Spinal cord (tissue), 10 donors: ENCODE results near the gene ECM1. TPM values are rescaled to one million over a fixed set of nuclear protein-coding genes. Genes with fewer than 3 reads are reported as not detected.

Experiments used
- DNase-seq, 6 donors: peaks; one replicate each; pipeline versions ENCODE4 v3.0.0 to v3.0.0-alpha.2; 2013 to 2015; ENCODE audit warnings: low spot score in 6 of 6, low read depth in 4 of 6
- H3K27ac ChIP-seq: one replicate; pipeline ENCODE4 v1.5.1; 2013; ENCODE audit warnings: low read depth, low read length, control low read depth
- H3K27me3 ChIP-seq: one replicate; pipeline ENCODE4 v1.6.1; 2013; ENCODE audit warnings: low read length; ENCODE audit not compliant: control insufficient read depth, insufficient read depth
- H3K36me3 ChIP-seq: one replicate; pipeline ENCODE4 v1.6.1; 2013; ENCODE audit warnings: low read length; ENCODE audit not compliant: control insufficient read depth, insufficient read depth
- H3K4me1 ChIP-seq: one replicate; pipeline ENCODE4 v1.6.1; 2013; ENCODE audit warnings: low read length; ENCODE audit not compliant: control insufficient read depth, insufficient read depth
- H3K4me3 ChIP-seq: one replicate; pipeline ENCODE4 v1.5.1; 2013; ENCODE audit warnings: low read depth, low read length, control low read depth
- H3K9me3 ChIP-seq: one replicate; pipeline ENCODE4 v1.6.1; 2013; ENCODE audit warnings: low read length; ENCODE audit not compliant: control insufficient read depth, insufficient read depth
- WGBS: methylation state at CpG from one replicate; pipeline ENCODE4 v1.1.5; 2013; ENCODE audit warnings: missing lambda C conversion rate; ENCODE audit not compliant: insufficient coverage; 5-methylcytosine and 5-hydroxymethylcytosine counted together
- polyA plus RNA-seq, 2 donors: library from polyadenylated mRNA; unstranded; fragments of 120-200 nt; gene quantifications; one replicate each; pipeline ENCODE4 v1.2.1, GENCODE V29; 2013; ENCODE audit not compliant: insufficient read length in 2 of 2
- total RNA-seq, 2 donors: library from RNA; depleted of rRNA in 1 of 2; stranded (reverse); fragments of 120-200 nt in 1 of 2; fragments of >200 nt in 1 of 2; gene quantifications; one replicate each; pipeline versions ENCODE4 v1.2.3 to v1.2.4, GENCODE V29; 2013 to 2014
- donor health status: healthy.

Gene ECM1
- total and polyA plus RNA-seq, 4 donors, result 2.1 to 20.4 (median 12.7) TPM

GRCh38 chr1:150555198-150555970, 47.5 kb downstream of the ECM1 start:
- Histone ChIP-seq H3K4me3 (no peak overlapping the region), H3K36me3 (peaks cover 58% of the 10 kb centered on the region), H3K9me3 (no peaks in the 10 kb centered on the region), H3K27ac (no peak overlapping the region), H3K4me1 (peaks cover 39% of the 10 kb centered on the region), H3K27me3 (no peaks in the 10 kb centered on the region)
- DNase-seq, result no peak
- 91% methylated on average over 12 of the region's 19 CpGs for WGBS

GRCh38 chr1:150555971-150556865, 48.3 kb downstream of the ECM1 start:
- Histone ChIP-seq H3K36me3 (peaks cover 58% of the 10 kb centered on the region), H3K4me1 (peaks cover 43% of the 10 kb centered on the region)

GRCh38 chr1:150557065-150557600, 49.2 kb downstream of the ECM1 start:
- Histone ChIP-seq H3K27me3 (no peaks in the 10 kb centered on the region), H3K36me3 (peaks cover 58% of the 10 kb centered on the region), H3K27ac (no peak overlapping the region), H3K4me3 (no peak overlapping the region), H3K9me3 (no peaks in the 10 kb centered on the region), H3K4me1 (peaks cover 48% of the 10 kb centered on the region)
- 89% methylated on average over 20 of the region's 26 CpGs for WGBS
- DNase-seq, result no peak

More at GRCh38 chr1:150555971-150556865, 48.3 kb downstream of the ECM1 start:
- WGBS, result 62% methylated on average over 19 of the region's 26 CpGs
- Histone ChIP-seq H3K27ac (no peak overlapping the region), H3K27me3 (no peaks in the 10 kb centered on the region), H3K9me3 (no peaks in the 10 kb centered on the region), H3K4me3 (no peak overlapping the region)
- DNase-seq, result no peak

GRCh38 chr1:150557813-150558212, 49.9 kb downstream of the ECM1 start:
- 77% methylated on average over 8 of the region's 15 CpGs for WGBS
- H3K27ac ChIP-seq, result no peak overlapping the region
- H3K27me3 ChIP-seq, result no peaks in the 10 kb centered on the region
- H3K4me1 ChIP-seq, result peaks cover 50% of the 10 kb centered on the region
- no peak overlapping the region for H3K4me3 ChIP-seq
- peaks cover 58% of the 10 kb centered on the region for H3K36me3 ChIP-seq
- no peak for DNase-seq
- no peaks in the 10 kb centered on the region for H3K9me3 ChIP-seq

GRCh38 chr1:150558303-150558704, 50.4 kb downstream of the ECM1 start:
- 78% methylated on average over 15 of the region's 15 CpGs for WGBS
- Histone ChIP-seq H3K27ac (no peak overlapping the region), H3K27me3 (no peaks in the 10 kb centered on the region), H3K36me3 (peaks cover 56% of the 10 kb centered on the region), H3K4me3 (peak overlapping the region; percentile 12), H3K9me3 (no peaks in the 10 kb centered on the region), H3K4me1 (peaks cover 49% of the 10 kb centered on the region)
- no peak for DNase-seq

GRCh38 chr1:150558761-150559655, 51.1 kb downstream of the ECM1 start:
- WGBS, result 84% methylated on average over 24 of the region's 28 CpGs
- Histone ChIP-seq H3K4me1 (peaks cover 52% of the 10 kb centered on the region), H3K36me3 (peaks cover 49% of the 10 kb centered on the region), H3K9me3 (no peaks in the 10 kb centered on the region), H3K27ac (no peak overlapping the region), H3K27me3 (no peaks in the 10 kb centered on the region), H3K4me3 (peak overlapping the region; percentile 12)
- DNase-seq, result no peak

- Histone ChIP-seq H3K27me3 (no peaks in the 10 kb centered on the region), H3K36me3 (peaks cover 42% of the 10 kb centered on the region), H3K4me3 (no peak overlapping the region), H3K4me1 (peaks cover 57% of the 10 kb centered on the region), H3K9me3 (no peaks in the 10 kb centered on the region), H3K27ac (no peak overlapping the region)
- 55% methylated on average over 4 of the region's 10 CpGs for WGBS
- DNase-seq, result no peak
These were observed 51.7 kb downstream of the ECM1 start for GRCh38 chr1:150559656-150560010.

GRCh38 chr1:150560011-150560438, 52.1 kb downstream of the ECM1 start:
- DNase-seq, result peak in 2 of 6 donors; percentile 68 to 74
- Histone ChIP-seq H3K27ac (peak overlapping the region; percentile 44), H3K4me1 (peaks cover 57% of the 10 kb centered on the region), H3K4me3 (no peak overlapping the region), H3K27me3 (no peaks in the 10 kb centered on the region), H3K36me3 (peaks cover 42% of the 10 kb centered on the region), H3K9me3 (no peaks in the 10 kb centered on the region)
- 18% methylated on average over 9 of the region's 9 CpGs for WGBS
